HTR-8/SVneo (cell line): ENCODE results near the gene MEA1.
A peak's percentile ranks its signal among the peaks of the same experiment; 100 is the strongest.

Experiments
- DNase-seq: peaks from one replicate; pipeline ENCODE4 v3.0.0; 2011; ENCODE audit warnings: low spot score, mixed read lengths; ENCODE audit not compliant: insufficient read length
- FAIRE-seq: peaks from 2 replicates; lab custom pipeline; 2011; peaks lifted over from hg19 to GRCh38; lab: Jason Lieb, UNC

Gene MEA1

DNA sequence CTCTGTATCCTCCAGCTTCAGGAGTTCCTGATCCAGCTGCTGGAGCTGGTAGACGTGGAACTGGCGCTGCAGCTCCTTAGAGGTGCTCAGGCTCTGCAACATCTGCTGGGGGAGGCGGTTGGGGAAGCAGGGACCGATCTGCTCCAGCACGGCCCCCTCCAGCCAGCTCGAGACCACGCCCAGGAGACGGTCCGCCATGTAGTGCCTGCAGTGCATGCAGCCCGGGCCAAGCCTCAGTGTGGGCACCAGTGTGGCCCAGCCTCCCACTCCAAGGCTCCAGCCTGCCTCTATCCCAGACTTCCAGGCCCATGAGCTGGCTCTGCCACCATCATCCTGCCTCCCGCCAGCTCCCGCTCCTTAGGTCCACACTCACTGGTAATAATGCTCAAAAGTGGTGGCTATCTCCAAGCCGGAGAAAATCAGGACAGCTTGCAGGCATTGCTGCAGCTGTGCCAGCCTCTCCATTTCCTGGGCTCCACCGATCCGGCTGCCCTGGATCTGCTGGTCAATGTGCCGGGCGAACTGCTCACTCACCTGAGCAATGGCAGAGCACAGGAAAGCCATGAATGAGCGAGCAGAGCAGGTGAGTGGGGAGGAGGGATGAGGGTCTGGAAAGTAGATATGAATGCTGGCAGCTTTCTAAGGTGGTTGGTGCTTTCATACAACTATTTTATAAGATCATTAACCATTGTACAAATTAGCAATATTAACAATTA is 27.0 kb upstream of the MEA1 start:
- no peak for DNase-seq

DNA sequence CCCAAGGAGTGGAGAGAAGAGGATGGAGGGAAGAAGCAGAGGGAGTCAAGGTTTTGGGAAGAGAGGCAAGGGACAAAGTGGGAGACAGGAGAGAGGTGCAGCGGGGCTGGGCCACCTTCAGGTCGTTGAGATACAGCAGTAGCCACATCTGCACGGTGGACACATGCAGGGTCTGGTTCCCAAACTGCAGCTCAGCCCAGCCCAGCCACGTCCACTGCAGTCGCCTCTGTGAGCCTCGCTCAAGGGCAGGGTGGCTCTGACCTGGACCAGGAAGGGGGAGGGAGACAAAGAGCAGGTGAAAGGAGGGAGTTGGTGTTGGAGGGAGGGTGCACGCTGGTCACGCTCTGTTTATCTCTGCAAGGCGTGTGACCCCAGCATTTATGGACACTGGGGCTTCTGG is 25.0 kb upstream of the MEA1 start:
- DNase-seq (no peak), FAIRE-seq (no peak)

More for the DNA sequence above, 27.0 kb upstream of the MEA1 start:
- no peak for FAIRE-seq

DNA sequence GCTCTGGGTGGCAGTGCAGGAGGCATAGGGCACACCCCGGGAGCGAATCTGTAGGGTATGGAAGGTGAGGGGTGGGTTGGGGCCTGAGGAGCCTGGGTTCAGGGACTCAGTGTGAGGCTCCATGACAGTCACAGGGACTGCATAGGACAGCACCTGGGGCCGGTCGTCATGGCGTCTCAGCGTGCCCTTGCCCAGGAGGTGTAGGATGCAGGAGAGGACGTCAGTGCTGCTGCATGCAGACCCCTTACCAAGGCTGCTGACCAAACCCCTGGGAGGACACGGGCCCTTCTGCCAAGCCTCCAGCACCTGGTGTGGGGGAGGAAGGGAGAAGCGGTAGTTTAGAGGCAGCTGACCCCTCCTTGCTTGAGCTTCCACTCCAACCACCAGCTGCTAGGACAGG is 24.0 kb upstream of the MEA1 start:
- DNase-seq (no peak), FAIRE-seq (no peak)

DNA sequence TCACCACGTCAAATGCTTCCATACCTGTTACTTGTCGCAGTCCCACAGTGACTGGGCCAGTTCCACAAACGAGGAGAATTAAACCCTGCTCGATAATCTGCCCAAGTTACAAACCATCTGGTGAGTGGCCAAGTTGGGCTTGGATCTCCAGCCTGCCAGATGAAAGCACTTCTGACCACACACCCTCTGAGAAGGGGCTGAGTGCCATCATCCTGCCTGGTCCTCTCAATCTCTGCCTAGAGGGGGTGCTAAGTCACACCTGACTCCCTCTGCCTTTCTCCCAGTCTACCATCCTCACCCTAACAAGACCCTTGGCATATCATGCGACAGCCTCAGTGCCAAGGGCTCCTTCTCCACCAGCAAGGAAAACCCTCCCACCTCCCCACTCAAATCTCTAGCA is 23.5 kb upstream of the MEA1 start:
- FAIRE-seq, result no peak
- DNase-seq, result no peak

DNA sequence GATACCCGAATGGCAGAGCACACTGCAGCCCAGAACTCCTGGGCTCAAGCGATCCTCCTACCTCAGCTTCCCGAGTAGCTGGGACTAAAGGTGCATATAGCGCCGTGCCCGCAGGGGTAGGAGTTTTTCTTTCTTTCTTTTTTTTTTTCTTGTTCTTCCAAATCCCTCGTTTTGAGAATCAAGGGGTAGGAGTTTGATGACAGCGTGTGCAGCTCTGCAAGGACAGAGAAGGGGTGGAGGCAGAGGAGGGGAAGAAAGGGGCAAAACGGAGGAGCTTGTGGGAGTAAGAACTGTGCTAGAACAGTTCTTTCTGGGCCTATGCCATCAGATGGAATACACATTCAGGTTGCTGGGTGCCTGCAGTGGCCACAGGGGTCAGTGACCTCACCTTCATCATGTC is 23.0 kb upstream of the MEA1 start:
- DNase-seq (no peak), FAIRE-seq (no peak)

DNA sequence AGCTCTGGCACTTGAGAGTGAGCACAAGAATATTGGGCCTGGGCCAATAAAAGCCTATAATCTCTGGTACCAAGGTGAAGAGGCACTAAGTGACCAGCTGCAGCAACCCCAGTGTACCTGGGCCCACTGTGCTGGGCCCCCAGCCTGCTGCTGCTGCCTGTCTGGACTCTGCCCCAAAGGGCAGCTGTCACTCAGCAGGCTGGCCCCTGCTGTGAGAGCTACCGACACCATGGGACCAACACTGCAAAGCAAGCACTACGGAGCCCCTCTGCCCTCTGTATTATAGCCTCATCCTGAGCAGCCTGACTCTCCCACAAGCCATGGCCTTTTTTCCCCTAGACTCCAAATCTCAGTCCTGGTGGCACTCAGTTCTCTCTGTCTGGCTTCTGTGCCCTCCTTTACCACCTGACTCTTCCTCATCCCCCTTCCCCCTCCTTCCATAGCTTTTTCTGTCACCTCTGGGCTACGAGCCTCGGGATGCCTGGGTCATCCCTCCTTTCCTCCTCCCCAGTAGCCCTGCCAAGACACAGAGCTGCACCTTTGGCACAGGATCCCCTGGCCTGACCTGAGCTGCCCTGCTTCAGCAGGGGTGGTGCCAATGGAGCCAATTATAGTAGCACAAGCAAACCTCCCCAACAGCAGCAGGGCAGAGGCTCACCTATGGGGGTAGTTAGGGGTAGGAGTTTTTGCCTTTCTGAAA is 21.9 kb upstream of the MEA1 start:
- no peak for FAIRE-seq
- no peak for DNase-seq

DNA sequence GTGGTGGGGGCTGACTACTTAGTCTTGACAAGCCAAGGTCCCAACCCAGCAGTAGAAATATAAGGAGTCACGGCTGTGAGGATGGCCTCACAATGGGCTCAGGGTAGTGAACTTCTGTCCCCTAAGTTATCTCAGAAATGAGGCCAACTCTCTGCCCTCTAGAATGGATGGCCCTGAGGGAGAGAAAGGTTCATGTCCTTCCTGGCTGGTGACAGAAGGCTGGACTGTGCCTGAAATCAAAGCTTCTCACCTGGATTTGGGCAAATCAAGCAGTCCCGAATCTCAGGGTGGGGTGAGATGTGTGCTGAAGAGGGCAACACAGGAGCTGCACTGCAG is 20.4 kb upstream of the MEA1 start:
- DNase-seq (no peak), FAIRE-seq (no peak)

DNA sequence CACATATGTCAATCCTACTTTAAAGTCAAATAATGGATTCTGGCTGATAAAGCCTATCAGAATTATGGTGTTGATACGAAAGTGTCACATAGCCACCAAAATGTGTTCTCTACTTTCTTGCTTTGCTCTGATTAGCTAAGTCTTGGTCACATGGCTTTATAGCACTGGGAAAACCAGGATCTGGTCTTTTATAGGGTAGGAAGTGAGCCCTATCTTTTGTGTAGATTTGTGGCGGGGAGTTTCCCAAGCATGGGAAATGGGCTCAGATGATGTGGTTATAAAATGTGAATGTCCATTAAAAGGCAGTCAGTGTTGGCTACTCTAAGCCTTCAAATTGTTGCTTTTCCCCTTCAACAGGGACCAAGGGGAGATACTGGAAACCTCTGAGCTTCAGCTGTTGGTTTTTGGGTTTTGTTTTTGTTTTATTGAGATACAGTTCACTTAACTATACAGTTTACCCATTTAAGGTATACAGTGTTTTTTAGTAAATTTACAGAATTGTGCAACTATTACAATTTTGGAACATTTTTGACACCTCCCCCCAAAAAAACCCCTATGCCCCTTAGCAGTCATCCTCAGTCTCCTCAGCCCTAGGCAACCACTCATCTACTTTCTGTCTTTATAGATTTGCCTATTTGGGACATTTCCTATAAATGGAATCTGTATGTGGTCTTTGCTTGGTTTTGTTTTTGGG is 19.9 kb upstream of the MEA1 start:
- FAIRE-seq (no peak), DNase-seq (no peak)

DNA sequence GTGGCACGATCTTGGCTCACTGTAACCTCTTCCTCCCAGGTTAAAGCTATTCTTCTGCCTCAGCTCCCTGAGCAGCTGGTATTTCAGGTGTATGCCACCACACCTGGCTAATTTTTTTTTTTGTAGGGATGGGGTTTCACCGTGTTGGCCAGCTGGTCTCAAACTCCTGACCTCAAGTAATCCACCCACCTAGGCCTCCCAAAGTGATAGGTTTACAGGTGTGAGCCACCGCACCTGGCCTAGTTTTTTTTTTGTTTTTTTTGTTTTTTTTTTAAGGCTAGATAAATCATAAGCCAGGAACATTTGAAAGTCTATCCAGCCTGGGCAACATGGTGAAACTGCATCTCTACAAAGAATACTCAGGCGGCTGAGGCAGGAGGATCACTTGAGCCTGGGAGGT is 18.6 kb upstream of the MEA1 start:
- no peak for DNase-seq
- no peak for FAIRE-seq

DNA sequence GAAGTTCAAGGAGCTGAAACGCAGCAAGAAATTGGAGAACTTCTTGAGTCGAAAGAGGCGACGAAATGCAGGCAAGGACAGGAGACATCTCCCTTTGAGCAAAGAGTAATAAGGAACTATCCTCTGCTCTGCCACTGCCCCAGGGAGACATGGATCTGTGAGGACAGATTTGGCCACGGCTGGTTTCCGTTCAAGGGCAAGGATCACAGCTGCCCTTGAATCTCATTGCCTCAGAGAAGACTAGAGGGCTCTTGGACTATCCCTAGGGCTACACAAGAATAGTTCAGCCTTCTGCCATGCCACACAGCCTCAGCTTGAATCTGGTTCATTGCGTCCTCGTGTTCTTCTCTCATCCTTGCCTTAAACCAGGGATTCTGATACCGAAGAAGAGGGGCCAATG is 15.4 kb upstream of the MEA1 start:
- no peak for FAIRE-seq

DNA sequence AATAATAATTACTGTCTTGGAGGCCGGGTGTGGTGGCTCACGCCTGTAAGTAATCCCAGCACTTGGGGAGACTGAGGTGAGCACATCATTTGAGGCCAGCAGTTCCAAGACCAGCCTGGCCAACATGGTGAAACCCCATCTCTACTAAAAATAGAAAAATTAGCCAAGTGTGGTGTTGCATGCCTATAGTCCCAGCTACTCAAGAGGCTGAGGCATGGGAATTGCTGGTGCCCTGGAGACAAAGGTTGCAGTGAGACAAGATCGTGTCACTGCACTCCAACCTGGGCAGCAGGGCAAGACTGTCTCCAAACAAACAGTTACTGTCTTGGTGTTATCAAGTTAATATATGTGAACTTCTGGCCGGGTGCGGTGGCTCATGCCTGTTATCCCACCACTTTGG is 12.6 kb upstream of the MEA1 start:
- no peak for FAIRE-seq
- DNase-seq, result no peak

More for the DNA sequence above, 15.4 kb upstream of the MEA1 start:
- DNase-seq, result no peak

DNA sequence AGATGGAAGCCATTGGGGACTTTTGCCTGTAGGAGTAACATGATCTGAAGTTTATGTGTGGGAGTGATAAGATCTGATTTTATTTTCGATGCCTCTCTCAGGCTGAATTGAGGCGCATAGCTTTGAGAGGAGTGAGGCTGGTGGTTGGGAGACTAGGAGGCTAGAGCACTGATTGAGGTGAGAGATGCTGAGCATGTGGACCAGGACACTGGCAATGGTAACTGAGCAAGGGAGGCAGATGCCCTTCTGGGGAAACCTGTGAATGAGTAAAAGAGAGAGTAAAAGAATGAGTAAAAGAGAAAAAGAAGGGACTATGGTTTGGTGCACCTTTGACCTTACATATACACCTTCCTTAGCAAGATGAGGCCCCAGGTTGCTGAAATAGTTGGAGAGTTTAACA is 10.7 kb upstream of the MEA1 start:
- FAIRE-seq, result no peak
- DNase-seq, result no peak

DNA sequence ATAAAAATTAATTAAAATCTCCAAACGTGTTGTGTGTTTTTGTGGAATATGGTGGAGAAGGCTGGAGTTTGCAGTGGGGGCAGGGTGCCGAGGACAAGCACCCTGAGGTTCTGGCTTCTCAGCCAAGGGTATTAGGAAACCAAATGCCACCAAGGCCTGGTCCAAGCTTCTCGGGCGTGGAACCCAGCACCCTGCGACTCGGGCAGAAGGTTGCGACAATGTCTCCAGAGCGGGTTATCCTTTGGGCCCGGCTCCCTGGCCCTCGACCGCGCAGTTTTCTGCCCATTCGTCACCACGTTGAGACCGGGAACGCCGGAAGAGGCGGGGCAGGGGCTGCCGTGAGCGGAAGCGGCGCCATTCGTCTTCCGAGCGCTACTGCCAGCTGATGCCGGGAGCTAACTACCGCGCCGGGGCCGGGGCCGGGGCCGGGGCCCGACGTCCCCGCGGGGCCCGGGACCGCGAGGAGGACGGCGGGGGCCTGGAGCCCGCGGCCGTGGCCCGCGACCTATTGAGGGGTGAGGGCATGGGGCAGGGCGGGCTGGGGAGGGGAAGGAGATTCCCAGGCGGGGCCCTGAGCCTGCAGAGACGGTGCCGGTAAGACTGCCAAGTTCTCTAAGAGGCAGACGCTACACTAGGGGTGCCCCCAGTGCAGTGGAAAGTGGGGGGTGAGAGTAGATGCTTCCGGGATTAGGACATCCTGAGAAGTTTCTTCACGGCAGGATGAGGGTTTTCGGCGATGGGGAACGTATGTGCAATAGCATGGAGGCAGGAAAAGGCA is 7.7 kb upstream of the MEA1 start, which contains the start of gene RRP36:
RRP36 (plus strand) TSS at position 354 of the 778 bp plus-strand sequence; CDS start at position 386, 32 bp downstream.
- peak; percentile 85 for DNase-seq
- FAIRE-seq, result no peak

DNA sequence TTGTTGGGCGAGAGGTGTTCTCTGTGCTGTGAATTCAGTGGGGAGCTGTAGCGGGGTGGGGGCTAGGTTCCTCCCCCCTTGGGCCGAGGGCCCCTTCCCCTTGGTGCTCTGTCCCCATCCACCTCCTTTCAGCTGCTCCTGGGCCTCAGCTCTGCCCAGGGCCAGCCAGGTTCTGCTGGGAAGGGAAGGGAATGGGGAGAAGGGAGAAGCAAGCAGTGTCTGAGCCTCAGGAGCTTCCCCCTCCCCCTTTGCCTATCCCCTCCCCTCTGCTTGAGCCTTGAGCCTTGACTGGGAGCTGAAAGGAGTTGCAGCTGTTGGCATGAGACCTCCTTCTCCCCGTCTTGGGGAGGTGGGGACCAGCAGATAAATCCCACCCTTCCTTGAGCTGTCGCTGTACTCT is 7.1 kb upstream of the MEA1 start:
- DNase-seq (no peak), FAIRE-seq (no peak)

DNA sequence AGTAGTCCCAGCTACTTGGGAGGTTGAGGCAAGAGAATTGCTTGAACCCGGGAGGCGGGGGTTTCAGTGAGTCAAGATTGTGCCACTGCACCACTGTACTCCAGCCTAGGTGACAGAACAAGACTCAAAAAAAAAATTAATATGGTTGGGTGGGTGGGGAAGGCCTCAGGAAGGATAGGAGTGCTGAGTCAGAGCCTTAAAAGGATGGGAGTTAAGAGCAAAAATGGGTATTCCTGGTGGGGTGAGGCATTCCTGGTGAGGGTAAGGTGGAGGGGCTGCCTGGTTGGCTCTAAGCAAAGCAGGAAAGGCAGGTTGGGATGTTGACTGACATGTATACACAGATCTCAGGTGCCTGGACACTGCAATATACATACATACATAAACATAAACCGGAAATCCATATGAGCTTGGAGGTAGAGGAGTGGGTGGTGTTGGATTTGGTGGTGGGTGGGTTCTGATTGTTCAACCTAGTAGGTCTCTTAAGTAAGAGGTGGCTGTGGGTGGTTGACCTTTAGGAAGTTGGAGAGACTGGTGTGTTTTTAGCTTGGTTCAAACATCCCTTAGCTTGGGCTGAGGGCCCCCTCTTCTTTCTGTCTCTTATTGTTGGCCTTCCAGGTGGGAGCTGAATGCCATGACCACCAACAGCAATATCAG is 6.4 kb upstream of the MEA1 start:
- no peak for FAIRE-seq

DNA sequence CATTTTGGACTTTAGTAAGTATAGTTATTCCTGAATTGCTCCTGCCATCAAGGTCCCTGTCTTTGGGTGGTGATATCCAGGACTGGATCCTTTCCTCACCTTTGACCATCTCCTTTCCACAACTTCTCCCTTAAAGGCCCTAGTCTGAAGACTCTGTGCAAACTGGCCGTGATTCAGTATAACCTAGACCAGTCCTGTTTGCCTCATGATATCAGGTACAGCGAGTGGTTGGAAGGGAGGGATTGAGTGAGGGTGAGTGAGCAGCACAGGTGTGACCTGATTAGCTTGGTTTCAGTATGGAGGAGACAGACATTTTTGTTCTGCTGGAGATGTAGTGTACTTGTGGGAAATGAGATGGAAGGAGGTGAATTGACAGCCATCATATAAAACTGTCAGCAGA is 5.4 kb upstream of the MEA1 start:
- FAIRE-seq (no peak), DNase-seq (no peak)

More for the DNA sequence above, 6.4 kb upstream of the MEA1 start:
- no peak for DNase-seq

DNA sequence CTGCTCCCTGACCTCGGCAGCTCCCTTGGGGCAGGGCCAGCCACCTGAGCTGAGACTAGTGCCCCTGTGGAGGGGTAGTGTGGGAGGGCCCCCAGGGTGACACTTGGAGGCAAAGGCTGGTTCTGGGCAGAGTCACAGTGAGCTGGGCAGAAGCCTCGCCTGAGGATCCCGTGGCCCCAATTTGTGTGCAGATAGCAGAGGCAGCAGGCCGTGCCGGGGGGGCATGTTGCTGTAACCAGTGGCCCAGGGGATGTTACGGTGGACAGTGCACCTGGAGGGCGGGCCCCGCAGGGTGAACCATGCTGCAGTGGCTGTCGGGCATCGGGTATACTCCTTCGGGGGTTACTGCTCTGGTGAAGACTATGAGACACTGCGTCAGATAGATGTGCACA is 3.2 kb upstream of the MEA1 start:
- FAIRE-seq (no peak), DNase-seq (no peak)

DNA sequence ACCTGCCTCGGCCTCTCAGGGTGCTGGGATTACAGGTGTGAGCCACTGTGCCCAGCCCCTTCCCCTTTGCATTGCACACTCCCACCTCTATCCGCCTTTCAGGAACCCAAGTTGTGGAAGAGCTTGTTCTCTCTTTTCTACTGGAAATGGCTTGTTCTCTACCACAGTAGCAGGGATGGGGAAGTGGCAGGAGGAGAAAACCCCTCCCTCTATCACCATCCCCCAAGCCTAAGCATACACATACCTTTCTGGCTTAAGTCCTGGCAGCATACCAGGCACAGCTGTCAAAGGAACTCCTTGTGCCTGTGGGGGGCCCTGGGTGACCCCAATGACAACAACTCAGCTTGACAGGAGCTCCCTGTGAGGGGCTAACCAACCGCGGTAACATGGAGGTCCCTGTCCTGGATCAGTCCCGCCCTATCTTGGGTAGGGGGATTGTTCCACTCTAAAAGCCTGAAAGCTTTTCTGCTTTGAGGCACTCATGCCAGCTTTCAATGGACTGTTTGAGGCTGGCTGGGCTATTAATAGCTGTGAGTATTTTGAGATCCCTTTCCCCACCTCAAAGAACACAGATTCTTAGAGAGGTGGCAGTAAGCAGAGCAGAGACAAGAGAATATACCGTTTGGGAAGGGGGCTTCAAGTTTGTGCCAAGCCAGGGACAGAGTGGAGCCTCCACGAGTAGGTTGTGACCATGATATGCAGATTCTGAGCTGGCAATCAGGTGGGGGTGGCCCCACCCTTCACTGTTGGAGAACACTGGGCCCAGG is 2.6 kb upstream of the MEA1 start:
- no peak for DNase-seq
- no peak for FAIRE-seq

DNA sequence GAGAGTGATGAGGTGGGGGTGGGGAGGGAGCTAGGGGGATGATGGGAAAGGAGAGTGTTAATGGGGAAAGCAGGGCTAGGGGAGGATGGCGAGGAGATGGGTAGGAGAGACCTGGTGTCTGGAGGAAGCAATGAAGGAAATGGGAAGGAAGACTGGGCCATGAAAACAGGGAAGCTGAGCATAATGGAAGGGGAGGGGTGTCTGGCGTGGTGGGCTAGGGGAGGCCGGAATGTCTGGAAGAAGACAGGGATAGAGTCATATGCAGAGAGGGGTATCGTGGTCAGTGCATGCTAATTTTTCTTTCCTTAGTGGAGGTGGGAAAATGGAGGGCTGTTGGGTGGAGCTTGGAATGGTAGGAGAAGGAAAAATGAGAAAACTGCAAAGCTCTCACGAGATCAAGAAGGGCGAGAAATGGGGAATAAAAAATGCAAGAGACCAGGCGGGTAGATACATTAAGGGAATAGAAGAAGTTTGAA is 726 bp upstream of the MEA1 start:
- FAIRE-seq, result no peak
- no peak for DNase-seq
